GM23338 (cell line): ENCODE results near the gene SLC25A22.

ENCODE experiments used
- CREB1 ChIP-seq: fragments of 250-450 bp; sonication (Bioruptor Pico); IDR thresholded peaks from 2 replicates; pipeline ENCODE4 v1.5.0; 2020; ENCODE audit warnings: low read depth, mild to moderate bottlenecking, moderate library complexity
- CTCF ChIP-seq, 2 experiments: fragments of 200-600 bp in 1 of 2; sonication (generic) in 1 of 2; conservative IDR thresholded peaks; 2 replicates each; pipeline versions ENCODE4 v1.5.1 to v1.6.1; 2016 to 2017; ENCODE audit warnings: antibody characterized with exemption in 2 of 2, low read depth in 2 of 2, mild to moderate bottlenecking in 2 of 2, moderate library complexity in 1 of 2
- EZH2 ChIP-seq: fragments of 200-600 bp; sonication (generic); IDR thresholded peaks from one replicate; pipeline ENCODE4 v1.8.0; 2017; ENCODE audit warnings: antibody characterized with exemption, mild to moderate bottlenecking, low read depth; ENCODE audit not compliant: unreplicated experiment
- EZH2phosphoT487 ChIP-seq: fragments of 200-600 bp; sonication (generic); IDR thresholded peaks from one replicate; pipeline ENCODE4 v1.8.1; 2018; ENCODE audit warnings: antibody characterized with exemption; ENCODE audit not compliant: unreplicated experiment
- JUNB ChIP-seq: IDR thresholded peaks from one replicate; pipeline ENCODE4 v1.6.1; 2016; ENCODE audit warnings: antibody characterized with exemption; ENCODE audit not compliant: unreplicated experiment
- POLR2AphosphoS5 ChIP-seq: IDR thresholded peaks from 2 replicates; pipeline ENCODE4 v1.6.1; 2016; ENCODE audit warnings: antibody characterized with exemption, low read depth
- REST ChIP-seq: IDR thresholded peaks from one replicate; pipeline ENCODE4 v1.6.1; 2018; ENCODE audit warnings: antibody characterized with exemption; ENCODE audit not compliant: unreplicated experiment
- ZNF114 ChIP-seq: fragments of 250-450 bp; sonication (Bioruptor Pico); IDR thresholded peaks from 2 replicates; pipeline ENCODE4 v1.5.0; 2020; ENCODE audit warnings: mild to moderate bottlenecking, moderate library complexity

GRCh38 chr11:829176-829846, 31.2 kb upstream of the SLC25A22 start:
- TF ChIP-seq EZH2phosphoT487 (no peak), POLR2AphosphoS5 (no peak; the same call in 1 of the 2 replicates), CTCF (conservative IDR thresholded peaks at IDR 0.05; ENCODE audit: low read depth in 2 of 2) (no peak), ZNF114 (CRISPR knock-in tag) (no peak), JUNB (no peak), EZH2 (no peak), CREB1 (CRISPR knock-in tag) (no peak), REST (no peak)
